ENCODE measurements around the gene PLXNB1.

The PLXNB1 gene

DNA sequence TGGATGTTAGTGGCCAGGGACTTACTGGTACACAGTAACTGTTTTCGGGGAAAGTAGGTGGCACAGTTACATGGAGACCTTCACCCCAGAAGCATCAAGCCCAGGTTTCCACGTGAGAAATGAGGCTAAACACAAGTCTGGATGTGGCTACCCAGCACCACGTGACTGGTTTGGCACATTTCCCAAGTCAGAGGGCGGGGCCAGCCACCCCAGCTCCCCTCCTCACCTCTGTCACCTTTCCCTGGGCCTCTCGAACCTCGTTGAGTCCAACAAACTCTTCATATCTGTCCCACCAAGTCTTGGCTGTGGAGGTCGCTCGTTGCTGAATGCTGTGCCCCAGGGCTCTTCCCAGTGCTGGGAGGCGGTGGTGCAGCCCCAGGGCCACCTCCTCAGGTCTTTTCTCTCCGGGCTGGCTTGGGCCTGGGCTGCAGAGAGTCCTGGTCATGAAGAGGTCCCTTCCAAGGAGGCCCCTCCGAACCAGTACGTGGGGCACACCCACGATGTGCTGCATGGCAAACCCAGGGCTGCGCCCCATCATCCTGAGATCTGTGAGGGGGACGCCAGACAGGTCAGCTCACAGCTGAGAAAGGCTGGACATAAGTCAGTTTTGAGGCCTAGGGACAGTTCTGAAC is 4.8 kb upstream of the PLXNB1 start:
- Mint-ChIP-seq H3K27me3 (peaks cover 13% of the 10 kb centered on the region), H3K4me3 (no peak overlapping the region), H3K27ac (no peak overlapping the region), H3K36me3 (ENCODE audit: low read depth) (peaks cover 35% of the 10 kb centered on the region), H3K4me1 (ENCODE audit: low read depth) (peaks cover 14% of the 10 kb centered on the region), H3K9me3 (no peaks in the 10 kb centered on the region)
- intact Hi-C loops (cut with micrococcal nuclease) = no loop called here

DNA sequence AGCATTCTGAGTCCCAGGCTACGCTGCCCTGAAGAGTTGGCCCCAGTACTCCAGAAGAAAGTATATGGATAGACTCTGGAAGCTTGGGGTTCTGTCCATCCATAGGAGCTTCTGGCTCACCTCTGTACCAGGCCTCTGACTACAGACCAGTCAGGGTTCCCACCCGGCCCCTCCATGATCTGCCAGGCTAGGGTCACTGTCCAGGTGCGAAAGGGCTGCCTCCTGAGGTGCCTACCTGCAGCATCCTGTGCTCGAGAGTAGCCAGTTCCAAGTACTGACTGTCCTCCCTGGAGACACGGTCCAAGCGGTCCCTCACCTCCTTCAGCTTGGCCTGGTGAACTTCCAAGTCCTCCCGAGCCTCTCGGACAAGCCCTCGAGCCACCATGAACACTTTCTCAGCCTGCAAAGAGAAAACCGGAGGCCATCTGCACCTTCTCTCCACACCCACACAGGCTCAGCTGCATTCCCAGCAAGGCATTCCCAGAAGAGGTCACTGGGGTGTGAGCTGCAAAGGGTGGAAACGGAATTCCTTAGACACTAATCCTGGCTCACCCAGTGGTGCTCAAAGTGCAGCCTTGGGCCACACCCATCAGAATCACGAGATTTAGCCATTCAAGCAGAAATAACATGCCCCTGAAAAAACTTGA is 3.7 kb upstream of the PLXNB1 start:
- Mint-ChIP-seq H3K36me3 (ENCODE audit: low read depth) (peaks cover 33% of the 10 kb centered on the region), H3K27me3 (peaks cover 15% of the 10 kb centered on the region), H3K4me3 (no peak overlapping the region), H3K4me1 (ENCODE audit: low read depth) (peaks cover 13% of the 10 kb centered on the region), H3K27ac (no peak overlapping the region), H3K9me3 (no peaks in the 10 kb centered on the region)
- intact Hi-C loops (cut with micrococcal nuclease) = no loop called here

DNA sequence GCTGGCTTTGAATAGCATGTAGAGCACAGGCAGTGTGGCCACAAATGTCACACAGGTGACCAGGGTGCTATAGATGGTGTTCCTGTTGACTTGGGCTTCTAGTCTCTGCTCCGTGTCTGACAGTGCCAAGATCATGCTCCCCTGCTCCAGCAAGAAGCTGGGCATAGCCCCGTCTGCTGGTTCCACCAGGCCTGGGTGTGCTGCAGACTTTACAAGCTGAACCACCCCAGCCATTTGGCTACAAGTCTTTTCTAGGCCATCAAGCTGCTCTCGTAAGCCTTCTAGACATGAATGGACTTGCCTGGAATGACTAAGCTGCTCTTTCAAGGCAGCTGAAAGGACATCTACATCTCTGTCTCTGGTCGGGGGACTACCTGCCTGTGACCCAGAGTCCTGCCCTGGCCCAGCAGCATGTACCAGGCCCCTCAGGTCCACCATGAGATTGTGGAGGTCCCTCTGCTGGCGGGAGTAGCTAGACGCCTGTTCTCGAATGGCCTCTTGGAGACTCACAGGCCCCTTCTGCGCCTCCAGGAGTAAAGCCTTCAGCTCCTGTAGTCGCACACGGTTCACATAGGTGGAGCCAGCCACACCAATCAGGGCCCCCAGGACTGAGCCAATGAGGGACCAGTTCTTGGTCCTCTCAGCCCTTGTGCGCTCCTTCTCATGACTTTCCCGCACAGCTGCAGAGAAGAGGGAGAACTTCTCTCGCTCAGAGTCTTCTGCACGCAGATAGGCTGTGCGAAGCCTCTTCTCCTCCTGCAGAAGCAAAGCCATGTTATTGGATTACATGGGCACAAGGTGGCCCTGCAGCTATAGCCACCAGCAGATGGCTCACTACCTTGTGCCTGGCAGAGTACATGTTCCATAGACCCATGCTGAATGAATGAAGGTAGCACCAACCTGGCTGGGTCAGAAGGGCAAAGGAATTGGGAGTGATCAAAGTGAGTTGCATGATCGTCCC is 2.8 kb upstream of the PLXNB1 start:
- Mint-ChIP-seq H3K9me3 (no peaks in the 10 kb centered on the region), H3K27ac (no peak overlapping the region), H3K4me1 (ENCODE audit: low read depth) (peaks cover 13% of the 10 kb centered on the region), H3K27me3 (peaks cover 23% of the 10 kb centered on the region), H3K4me3 (no peak overlapping the region), H3K36me3 (ENCODE audit: low read depth) (peaks cover 33% of the 10 kb centered on the region)
- intact Hi-C loops (cut with micrococcal nuclease) = no loop called here

DNA sequence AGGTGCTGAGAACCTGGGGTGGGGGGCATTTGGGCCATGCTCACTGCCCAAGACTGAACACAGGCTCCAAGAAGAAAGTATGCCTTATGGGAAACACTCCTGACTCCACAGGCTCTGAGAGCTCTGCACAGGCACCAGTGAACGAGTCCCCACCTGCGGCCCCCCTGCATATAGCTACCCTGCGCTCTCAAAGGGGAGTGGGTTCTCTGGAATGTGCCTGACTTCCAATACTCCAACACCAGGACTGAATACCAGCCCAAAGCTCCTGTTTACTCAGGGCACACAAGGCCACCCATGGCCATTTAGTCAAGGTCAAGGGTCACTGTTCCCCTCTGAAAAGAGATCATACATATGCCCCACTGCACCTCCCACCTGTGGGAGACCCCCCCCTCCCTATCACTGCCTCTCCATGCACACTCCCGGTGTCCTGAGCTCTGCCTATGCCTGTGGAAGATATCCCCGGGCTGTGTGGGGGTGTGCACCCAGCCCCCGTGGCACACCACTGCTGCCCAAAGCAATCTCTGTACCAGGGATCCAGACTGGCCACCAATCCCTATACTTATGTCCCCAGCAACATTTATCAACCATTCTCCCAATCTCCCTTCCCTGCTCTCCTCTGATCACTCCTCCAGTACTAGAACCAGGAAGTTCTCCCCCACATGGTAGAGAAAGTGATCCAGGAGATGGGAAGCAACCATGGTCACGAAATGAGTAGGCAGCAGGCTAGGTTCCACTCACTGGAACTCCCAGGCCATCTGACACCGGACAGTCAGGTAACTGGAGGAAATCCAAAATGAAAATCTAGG is 1.5 kb upstream of the PLXNB1 start:
- H3K4me3 Mint-ChIP-seq = no peak overlapping the region

DNA sequence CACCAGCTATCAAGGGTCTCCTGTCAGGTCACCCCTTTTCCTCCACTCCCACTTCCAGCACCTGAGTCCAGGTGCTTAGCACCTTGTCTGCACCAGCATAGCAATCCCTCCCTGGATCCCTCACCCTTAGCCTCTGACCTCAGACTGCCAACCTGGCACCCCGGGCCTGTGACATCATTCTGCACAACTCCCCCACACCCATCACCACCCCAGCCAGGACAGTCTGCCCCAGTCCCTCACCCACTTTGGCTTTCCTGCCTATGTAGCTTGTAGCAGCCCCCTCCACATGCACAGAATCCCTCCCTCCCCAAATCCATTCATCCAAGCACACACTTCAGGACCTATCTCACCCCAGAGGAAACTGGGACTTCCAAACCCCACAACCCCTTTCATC is 819 bp upstream of the PLXNB1 start:
- no peaks in the 10 kb centered on the region for H3K9me3 Mint-ChIP-seq
- H3K27ac Mint-ChIP-seq = no peak overlapping the region
- H3K27me3 Mint-ChIP-seq = peaks cover 32% of the 10 kb centered on the region
- H3K36me3 Mint-ChIP-seq (ENCODE audit: low read depth) = peaks cover 33% of the 10 kb centered on the region
- intact Hi-C loops (cut with micrococcal nuclease) = no loop called here
- no peak overlapping the region for H3K4me3 Mint-ChIP-seq
- H3K4me1 Mint-ChIP-seq (ENCODE audit: low read depth) = peaks cover 13% of the 10 kb centered on the region

More for the DNA sequence above, 1.5 kb upstream of the PLXNB1 start:
- Mint-ChIP-seq H3K9me3 (no peaks in the 10 kb centered on the region), H3K36me3 (ENCODE audit: low read depth) (peaks cover 33% of the 10 kb centered on the region), H3K27me3 (peaks cover 32% of the 10 kb centered on the region), H3K27ac (no peak overlapping the region), H3K4me1 (ENCODE audit: low read depth) (peaks cover 13% of the 10 kb centered on the region)
- intact Hi-C loops (cut with micrococcal nuclease) = no loop called here

DNA sequence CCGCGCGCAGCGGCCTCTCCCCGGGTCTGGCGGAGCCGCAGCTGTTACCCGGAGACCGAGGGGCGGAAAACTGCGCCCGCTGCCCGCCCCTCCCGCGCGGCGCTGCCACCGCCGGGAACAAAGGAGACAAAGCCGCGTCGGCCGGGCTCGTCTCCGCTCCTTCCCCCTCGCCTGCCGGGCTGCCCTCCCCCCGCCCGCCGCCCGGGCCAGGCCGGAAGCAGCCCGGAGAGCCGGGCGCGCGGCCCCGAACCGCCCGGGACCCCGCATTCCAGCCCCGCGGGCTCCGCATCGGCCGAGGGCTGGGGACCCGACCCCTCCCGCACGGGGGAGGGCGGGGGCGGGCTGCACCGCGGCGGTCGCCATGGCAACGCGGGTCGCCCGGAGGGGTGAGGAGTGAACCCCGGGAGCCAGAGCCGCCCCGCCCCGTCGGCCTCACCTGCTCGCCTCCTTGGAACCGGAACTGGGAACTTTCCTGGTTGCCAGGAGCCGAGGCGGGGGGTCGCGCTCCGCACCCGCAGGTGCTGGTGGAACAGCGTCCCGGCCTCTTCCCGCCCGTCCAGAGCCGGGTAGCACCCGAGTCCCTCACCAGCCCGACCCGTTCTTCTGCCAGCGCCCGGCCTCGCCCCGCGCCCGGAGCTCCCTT is 448 bp downstream of the PLXNB1 start:
- Mint-ChIP-seq H3K9me3 (no peaks in the 10 kb centered on the region), H3K36me3 (ENCODE audit: low read depth) (peaks cover 29% of the 10 kb centered on the region), H3K4me3 (peak overlapping the region; percentile 73), H3K4me1 (ENCODE audit: low read depth) (peaks cover 13% of the 10 kb centered on the region), H3K27ac (peak overlapping the region; percentile 50), H3K27me3 (peaks cover 32% of the 10 kb centered on the region)
- intact Hi-C loops (cut with micrococcal nuclease) = no loop called here

DNA sequence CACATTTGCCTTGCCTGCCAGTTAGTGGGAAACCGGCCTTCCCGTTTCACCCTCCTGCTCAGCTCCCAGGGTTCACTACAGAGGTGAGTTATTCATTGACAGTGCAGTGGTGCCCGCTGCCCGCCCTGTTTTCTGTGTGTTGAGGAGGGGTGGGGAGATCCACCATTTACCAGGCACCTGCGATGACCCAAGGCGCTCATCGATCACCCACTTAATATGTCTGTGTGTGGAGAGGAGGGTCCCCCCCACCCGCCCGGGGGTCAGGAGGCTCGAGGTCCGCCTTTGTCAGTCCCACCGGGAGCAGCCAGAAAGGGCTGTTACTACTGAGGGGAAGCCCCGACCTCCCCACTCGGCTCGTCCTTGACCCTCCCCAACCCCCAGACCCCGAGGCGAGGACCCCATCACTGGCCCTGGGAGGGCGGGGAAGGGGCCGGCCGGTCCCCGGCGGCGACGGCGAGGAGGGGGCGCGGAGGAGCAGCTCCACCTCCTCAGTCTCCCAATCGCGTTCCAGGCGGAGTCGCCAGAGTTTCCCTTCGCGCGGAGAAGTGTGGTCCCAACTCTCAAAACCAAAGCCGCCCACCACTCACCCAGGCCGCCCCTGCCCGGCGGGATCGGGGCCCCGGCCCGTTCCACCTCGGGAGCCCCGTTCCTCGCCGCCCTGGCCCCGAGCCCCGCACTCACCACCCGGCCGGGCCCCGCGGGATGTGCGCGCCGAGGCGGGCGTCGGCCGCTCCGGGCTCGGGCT is 1.1 kb downstream of the PLXNB1 start:
- H3K27me3 Mint-ChIP-seq = peaks cover 34% of the 10 kb centered on the region
- intact Hi-C loops (cut with micrococcal nuclease) = no loop called here
- no peak overlapping the region for H3K27ac Mint-ChIP-seq
- no peaks in the 10 kb centered on the region for H3K9me3 Mint-ChIP-seq
- peaks cover 13% of the 10 kb centered on the region for H3K4me1 Mint-ChIP-seq (ENCODE audit: low read depth)
- H3K4me3 Mint-ChIP-seq = peak overlapping the region; percentile 48
- H3K36me3 Mint-ChIP-seq (ENCODE audit: low read depth) = peaks cover 25% of the 10 kb centered on the region

DNA sequence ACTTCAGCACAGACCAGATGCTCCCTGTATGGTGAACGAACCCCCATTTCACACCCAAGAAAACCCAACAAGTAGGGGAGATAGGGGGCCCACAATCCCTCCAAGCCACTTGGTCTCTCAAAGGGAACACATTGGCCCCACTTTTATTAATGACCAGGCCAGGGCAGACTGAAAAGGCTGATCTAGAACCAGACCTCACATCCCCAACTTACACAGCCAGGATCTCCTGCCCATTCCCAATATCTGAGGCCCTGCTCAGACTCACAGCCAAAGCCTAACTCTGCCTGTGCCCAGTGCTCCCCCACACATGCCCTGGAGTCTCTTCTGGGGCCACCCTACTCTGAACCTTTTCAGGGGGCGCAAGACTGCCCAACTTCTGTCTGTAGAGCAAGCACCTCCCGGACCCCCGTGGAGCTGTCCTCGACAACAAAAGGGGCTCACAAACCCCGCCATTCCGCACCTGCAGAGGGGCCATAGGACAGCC is 1.8 kb downstream of the PLXNB1 start:
- no peaks in the 10 kb centered on the region for H3K9me3 Mint-ChIP-seq
- H3K4me1 Mint-ChIP-seq (ENCODE audit: low read depth) = peaks cover 13% of the 10 kb centered on the region
- peaks cover 34% of the 10 kb centered on the region for H3K27me3 Mint-ChIP-seq
- H3K4me3 Mint-ChIP-seq = no peak overlapping the region
- H3K27ac Mint-ChIP-seq = no peak overlapping the region
- peaks cover 18% of the 10 kb centered on the region for H3K36me3 Mint-ChIP-seq (ENCODE audit: low read depth)
- intact Hi-C loops (cut with micrococcal nuclease) = no loop called here

DNA sequence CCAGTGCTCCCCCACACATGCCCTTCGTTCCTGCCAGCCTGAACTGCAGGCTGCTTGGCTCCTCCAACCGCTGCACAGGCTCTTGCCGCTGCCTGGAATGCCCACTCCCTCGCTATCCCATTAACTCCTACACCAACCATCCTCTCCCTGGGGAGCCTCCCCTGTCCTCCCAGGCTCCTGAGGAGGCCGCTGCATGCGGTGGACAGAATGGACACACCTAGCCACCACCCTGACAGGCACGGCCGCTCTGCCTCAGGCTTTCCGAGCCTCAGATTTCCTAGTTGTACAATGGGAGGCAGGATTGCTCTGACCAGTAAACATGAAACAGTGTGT is 2.3 kb downstream of the PLXNB1 start:
- no peak overlapping the region for H3K27ac Mint-ChIP-seq
- H3K9me3 Mint-ChIP-seq = no peaks in the 10 kb centered on the region
- intact Hi-C loops (cut with micrococcal nuclease) = no loop called here
- H3K4me1 Mint-ChIP-seq (ENCODE audit: low read depth) = peaks cover 13% of the 10 kb centered on the region
- peaks cover 34% of the 10 kb centered on the region for H3K27me3 Mint-ChIP-seq
- no peak overlapping the region for H3K4me3 Mint-ChIP-seq
- peaks cover 13% of the 10 kb centered on the region for H3K36me3 Mint-ChIP-seq (ENCODE audit: low read depth)

DNA sequence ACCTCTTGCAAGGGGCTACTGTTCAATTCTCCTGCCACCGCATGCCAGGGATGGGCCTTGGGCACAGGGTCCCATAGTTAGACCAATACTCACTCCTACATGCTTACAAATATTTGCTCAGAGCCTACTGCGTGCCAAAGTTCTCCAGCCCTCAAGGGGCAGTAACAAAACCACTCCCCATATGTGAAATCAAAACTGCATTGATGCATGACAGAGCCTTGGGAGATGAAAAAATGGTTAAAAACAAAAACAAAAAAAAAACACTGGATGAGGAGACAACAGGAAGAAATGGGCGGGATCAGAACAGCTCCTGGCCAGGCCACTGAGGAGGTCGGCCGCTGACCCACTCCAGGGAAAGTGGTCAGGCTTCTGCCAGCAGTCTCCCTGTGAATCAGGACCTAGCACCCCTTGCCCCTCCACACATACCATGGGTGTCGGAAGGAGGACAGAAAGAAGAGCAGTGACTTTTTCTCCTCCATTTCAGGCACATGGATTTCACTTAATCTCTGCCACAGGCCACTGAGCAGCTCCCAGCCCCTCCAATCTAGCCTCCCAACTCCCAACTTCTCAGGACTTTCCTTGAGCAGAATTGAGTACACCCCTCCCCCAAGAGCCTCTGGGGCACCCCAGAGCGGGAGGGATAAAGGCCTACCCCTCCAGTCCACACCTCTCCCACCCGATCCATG is 2.8 kb downstream of the PLXNB1 start:
- intact Hi-C loops (cut with micrococcal nuclease) = no loop called here
- Mint-ChIP-seq H3K4me3 (no peak overlapping the region), H3K27me3 (peaks cover 34% of the 10 kb centered on the region), H3K27ac (no peak overlapping the region), H3K36me3 (ENCODE audit: low read depth) (peaks cover 8% of the 10 kb centered on the region), H3K9me3 (no peaks in the 10 kb centered on the region), H3K4me1 (ENCODE audit: low read depth) (peaks cover 13% of the 10 kb centered on the region)

DNA sequence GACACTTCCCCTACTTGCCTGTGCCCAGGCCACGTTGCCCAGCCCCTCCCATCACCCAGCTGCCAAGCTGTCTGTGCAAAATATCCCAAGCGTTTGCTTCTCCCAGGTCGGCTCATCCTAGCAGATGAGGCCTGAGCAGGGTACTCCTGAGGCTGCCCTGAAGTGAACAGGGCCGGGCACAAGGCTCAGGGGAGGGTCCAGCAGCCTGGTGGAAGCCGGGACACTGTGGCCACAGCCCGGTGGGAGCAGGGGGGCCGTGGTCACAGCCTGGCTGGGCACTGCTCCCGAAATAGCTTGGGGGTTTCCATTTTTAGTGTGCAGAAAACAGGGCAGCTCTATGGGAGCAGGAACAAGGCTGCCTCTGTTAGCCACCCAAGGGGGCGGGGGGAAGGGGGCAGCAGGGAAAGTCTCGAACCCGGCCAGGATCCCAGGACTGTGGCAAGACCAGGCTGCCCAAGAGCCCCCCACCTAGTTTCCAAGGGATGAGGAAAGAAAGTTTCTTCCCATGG is 3.4 kb downstream of the PLXNB1 start:
- Mint-ChIP-seq H3K27me3 (peaks cover 34% of the 10 kb centered on the region), H3K4me1 (ENCODE audit: low read depth) (peaks cover 7% of the 10 kb centered on the region), H3K27ac (no peak overlapping the region), H3K4me3 (no peak overlapping the region), H3K9me3 (no peaks in the 10 kb centered on the region), H3K36me3 (ENCODE audit: low read depth) (peaks cover 2% of the 10 kb centered on the region)
- intact Hi-C loops (cut with micrococcal nuclease) = no loop called here

DNA sequence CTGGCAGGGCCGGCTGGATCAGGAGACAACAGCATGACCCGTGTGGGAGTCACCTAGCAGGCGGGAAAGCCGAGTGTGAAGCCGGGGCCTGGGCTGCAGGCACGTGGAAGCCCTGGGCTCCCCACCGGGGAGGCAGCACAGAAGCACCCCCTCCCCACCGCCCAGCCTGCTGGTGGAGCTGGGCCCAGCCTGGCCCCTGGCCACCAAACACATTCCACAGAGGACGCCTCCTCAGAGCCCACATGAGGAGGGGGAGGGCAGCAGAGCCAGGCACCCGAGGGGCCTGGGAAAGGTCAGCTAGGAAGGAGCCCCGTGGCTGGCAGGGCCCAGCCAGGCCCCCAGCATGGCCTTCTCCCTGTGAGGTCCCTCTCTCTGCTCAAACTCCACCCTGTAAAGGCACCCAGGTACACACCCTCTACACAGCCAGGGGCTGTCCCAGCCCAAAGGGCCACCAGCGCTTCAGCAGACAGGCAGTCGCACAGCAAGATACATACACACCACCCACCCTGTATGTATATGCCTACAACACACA is 4.5 kb downstream of the PLXNB1 start:
- peaks cover 27% of the 10 kb centered on the region for H3K27me3 Mint-ChIP-seq
- intact Hi-C loops (cut with micrococcal nuclease) = no loop called here

More for the DNA sequence above, 4.5 kb downstream of the PLXNB1 start:
- Mint-ChIP-seq H3K4me1 (ENCODE audit: low read depth) (peaks cover 5% of the 10 kb centered on the region), H3K27ac (no peak overlapping the region), H3K36me3 (ENCODE audit: low read depth) (no peaks in the 10 kb centered on the region), H3K9me3 (no peaks in the 10 kb centered on the region), H3K4me3 (no peak overlapping the region)
